GM10248 (cell line): ENCODE results near the gene LRRC8A.
"Not testable (repeated sequence)": the region's sequence is repeated elsewhere in the genome, so short reads cannot be mapped to it uniquely, and the experiment has no call there.

Experiments used
- CTCF ChIA-PET: fragments of 300-600 bp; sonication (Branson Sonifier 250); formaldehyde crosslinking; extraction: SDS; loops from one replicate; lab custom pipeline; 2021; ENCODE audit warnings: antibody characterized with exemption; lab: Yijun Ruan, JAX
- POLR2A ChIA-PET: fragments of 350-650 bp; sonication (Branson Sonifier 250); formaldehyde crosslinking; extraction: SDS; loops from one replicate; lab custom pipeline; 2020; ENCODE audit warnings: antibody characterized with exemption; lab: Yijun Ruan, JAX
- DNase-seq: peaks from one replicate; pipeline ENCODE4 v3.0.0; 2012; ENCODE audit errors: extremely low spot score
- CTCF ChIP-seq: IDR thresholded peaks from 2 replicates; pipeline ENCODE4 v1.5.1; 2012; ENCODE audit warnings: mild to moderate bottlenecking, low read depth; ENCODE audit errors: extremely low read depth, missing control alignments, control extremely low read depth

LRRC8A gene

DNA sequence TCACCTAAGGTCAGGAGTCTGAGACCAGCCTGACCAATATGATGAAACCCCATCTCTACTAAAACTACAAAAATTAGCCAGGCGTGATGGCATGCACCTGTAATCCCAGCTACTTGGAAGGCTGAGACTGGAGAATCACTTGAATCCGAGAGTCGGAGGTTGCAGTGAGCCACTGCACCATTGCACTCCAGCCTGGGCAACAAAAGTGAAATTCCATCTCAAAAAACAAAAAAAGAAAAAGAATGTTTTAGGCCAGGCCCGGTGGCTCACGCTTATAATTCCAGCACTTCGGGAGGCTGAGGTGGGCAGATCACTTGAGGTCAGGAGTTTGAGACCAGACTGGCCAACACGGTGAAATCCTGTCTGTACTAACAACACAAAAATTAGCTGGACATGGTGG is 23.5 kb upstream of the LRRC8A start:
- CTCF ChIA-PET: interaction anchor here (1.2 to 1.5 kb wide), 2 partner anchors 13 to 40 kb away, joined by 3 to 5 read pairs; partner anchors contain the start of gene ENDOG

GRCh38 chr9:128860937-128861336 is 21.0 kb upstream of the LRRC8A start:
- POLR2A ChIA-PET: no interaction called here
- CTCF ChIA-PET: interaction anchor here (1.0 to 5.7 kb wide), 6 partner anchors 10 to 67 kb away, joined by 3 to 67 read pairs (median 10); partner anchors contain the start of gene SPOUT1
- no peak for DNase-seq
- TF ChIP-seq CTCF: no peak

More for the DNA sequence above, 23.5 kb upstream of the LRRC8A start:
- DNase-seq, POLR2A ChIA-PET: not testable (repeated sequence)

GRCh38 chr9:128861501-128861900 is 20.4 kb upstream of the LRRC8A start:
- no peak for DNase-seq
- POLR2A ChIA-PET: interaction anchor here (0.6 kb wide), 1 partner anchor 50 kb away, joined by 12 read pairs; no protein-coding TSS in a partner anchor
- CTCF ChIA-PET: interaction anchor here (0.6 to 5.7 kb wide), 12 partner anchors 9 to 74 kb away, joined by 3 to 67 read pairs (median 3); partner anchors contain the start of genes KYAT1 and SPOUT1
- TF ChIP-seq CTCF: no peak

GRCh38 chr9:128862401-128862851 is 19.5 kb upstream of the LRRC8A start:
- ChIA-PET CTCF (interaction anchor here (0.8 to 5.7 kb wide), 12 partner anchors 8 to 162 kb away, joined by 3 to 67 read pairs (median 3); no protein-coding TSS in a partner anchor), POLR2A (interaction anchor here (0.6 kb wide), 1 partner anchor 51 kb away, joined by 12 read pairs; no protein-coding TSS in a partner anchor)

GRCh38 chr9:128863647-128864046 is 18.3 kb upstream of the LRRC8A start:
- POLR2A ChIA-PET: interaction anchor here (0.6 kb wide), 1 partner anchor 105 kb away, joined by 3 read pairs; no protein-coding TSS in a partner anchor
- CTCF ChIA-PET: interaction anchor here (0.8 to 5.7 kb wide), 8 partner anchors 12 to 95 kb away, joined by 3 to 67 read pairs (median 8); partner anchors contain the start of gene SPOUT1
- peak; percentile 89 for DNase-seq
- peak; percentile 97 for TF ChIP-seq CTCF

More at GRCh38 chr9:128862401-128862851, 19.5 kb upstream of the LRRC8A start:
- no peak for TF ChIP-seq CTCF
- DNase-seq: no peak

DNA sequence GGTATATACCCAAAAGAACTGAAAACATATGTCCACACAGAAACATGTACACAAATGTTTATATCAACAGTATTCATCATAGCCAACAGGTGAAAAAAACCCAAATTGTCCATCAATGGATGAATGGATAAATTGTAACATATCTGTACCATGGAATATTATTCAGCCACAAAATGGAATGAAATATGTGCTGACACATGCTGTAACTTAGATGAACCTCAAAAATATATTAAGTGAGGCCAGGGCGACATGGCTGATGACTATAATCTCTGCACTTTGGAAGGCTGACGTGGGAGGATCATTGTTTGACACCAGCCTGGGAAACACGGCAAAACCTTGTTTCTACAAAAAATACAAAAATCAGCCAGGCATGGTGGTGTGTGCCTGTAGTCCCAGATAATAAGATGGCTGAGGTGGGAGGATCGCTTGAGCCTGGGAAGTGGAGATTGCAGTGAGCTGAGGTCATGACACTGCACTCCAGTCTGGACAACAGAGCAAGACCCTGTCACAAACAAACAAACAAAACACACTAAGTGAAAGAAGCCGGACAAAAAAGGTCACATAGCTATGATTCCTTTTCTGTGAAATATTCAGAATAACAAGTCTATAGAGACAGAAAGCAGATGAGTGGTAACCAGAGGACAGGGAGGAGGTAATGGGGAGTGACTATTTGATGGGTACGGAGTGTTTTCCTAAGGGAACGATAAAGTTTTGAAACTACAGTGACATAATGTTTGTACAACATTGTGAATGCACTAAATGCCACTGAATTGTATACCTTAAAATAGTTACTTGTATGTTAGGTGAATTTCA is 11.6 kb upstream of the LRRC8A start:
- CTCF ChIA-PET: interaction anchor here (1.4 to 1.8 kb wide), 2 partner anchors 9 to 58 kb away, joined by 5 to 9 read pairs; no protein-coding TSS in a partner anchor
- TF ChIP-seq CTCF: no peak
- POLR2A ChIA-PET: no interaction called here
- DNase-seq: no peak

- DNase-seq: not testable (repeated sequence)
- ChIA-PET POLR2A (interaction anchor here (0.5 kb wide), 1 partner anchor 22 kb away, joined by 3 read pairs; no protein-coding TSS in a partner anchor), CTCF (interaction anchor here (1.4 to 1.8 kb wide), 2 partner anchors 9 to 58 kb away, joined by 5 to 9 read pairs; no protein-coding TSS in a partner anchor)
Measured at GRCh38 chr9:128870941-128871265, 11.0 kb upstream of the LRRC8A start.
